NB4 (cell line): ENCODE results near the gene BRD1.

Source experiments
- DNase-seq: peaks from one replicate; pipeline ENCODE4 v3.0.0; 2010; ENCODE audit warnings: low read depth
- H3K4me3 ChIP-seq: one replicate; pipeline ENCODE4 v1.5.1; 2011; ENCODE audit warnings: mild to moderate bottlenecking, low read depth, low read length, moderate library complexity
- CTCF ChIP-seq: IDR thresholded peaks from one replicate; pipeline ENCODE4 v1.5.1; 2012; ENCODE audit warnings: low read depth, low read length
- MAX ChIP-seq: IDR thresholded peaks from 2 replicates; pipeline ENCODE4 v1.6.1; 2011; ENCODE audit warnings: low read depth, low read length
- MYC ChIP-seq: IDR thresholded peaks from 2 replicates; pipeline ENCODE4 v1.6.1; 2011; ENCODE audit warnings: low read depth, low read length
- POLR2A ChIP-seq: IDR thresholded peaks from 2 replicates; pipeline ENCODE4 v1.6.1; 2011; ENCODE audit warnings: mild to moderate bottlenecking; ENCODE audit not compliant: insufficient read length; ENCODE audit errors: extremely low read depth

BRD1 gene

GRCh38 chr22:49787861-49788260 lies 39.8 kb downstream of the BRD1 start:
- no peak for DNase-seq
- H3K4me3 ChIP-seq = no peak overlapping the region
- no peak for TF ChIP-seq CTCF
- no peak for TF ChIP-seq POLR2A
- no peak for TF ChIP-seq MYC

- no peak overlapping the region for H3K4me3 ChIP-seq
- TF ChIP-seq POLR2A (no peak), MAX (no peak), CTCF (no peak), MYC (no peak)
- DNase-seq = peak; percentile 70
Observed at GRCh38 chr22:49786976-49787706, 40.5 kb downstream of the BRD1 start.

- H3K4me3 ChIP-seq = no peak overlapping the region
- peak; percentile 57 for DNase-seq
- no peak for TF ChIP-seq MAX
- TF ChIP-seq MYC = no peak
- no peak for TF ChIP-seq POLR2A
- TF ChIP-seq CTCF = no peak
Observed at GRCh38 chr22:49785841-49786471, 41.7 kb downstream of the BRD1 start.

- no peak for DNase-seq
- TF ChIP-seq MYC = no peak
- no peak for TF ChIP-seq MAX
- TF ChIP-seq CTCF = no peak
- TF ChIP-seq POLR2A = no peak
Observed at GRCh38 chr22:49785046-49785521, 42.6 kb downstream of the BRD1 start.

GRCh38 chr22:49784630-49784971 lies 43.1 kb downstream of the BRD1 start:
- no peak for DNase-seq
- H3K4me3 ChIP-seq = no peak overlapping the region
- TF ChIP-seq POLR2A = no peak
- no peak for TF ChIP-seq MYC
- TF ChIP-seq MAX = no peak
- TF ChIP-seq CTCF = no peak

More at GRCh38 chr22:49785046-49785521, 42.6 kb downstream of the BRD1 start:
- no peak overlapping the region for H3K4me3 ChIP-seq
